Raji (cell line): Measurements from ENCODE around the gene LRFN4.

Experiments used
- POLR2A ChIP-seq: IDR thresholded peaks from 2 replicates; pipeline ENCODE4 v1.6.1; 2011; ENCODE audit warnings: low read depth, low read length, control low read depth; ENCODE audit not compliant: insufficient read depth

The LRFN4 gene

DNA sequence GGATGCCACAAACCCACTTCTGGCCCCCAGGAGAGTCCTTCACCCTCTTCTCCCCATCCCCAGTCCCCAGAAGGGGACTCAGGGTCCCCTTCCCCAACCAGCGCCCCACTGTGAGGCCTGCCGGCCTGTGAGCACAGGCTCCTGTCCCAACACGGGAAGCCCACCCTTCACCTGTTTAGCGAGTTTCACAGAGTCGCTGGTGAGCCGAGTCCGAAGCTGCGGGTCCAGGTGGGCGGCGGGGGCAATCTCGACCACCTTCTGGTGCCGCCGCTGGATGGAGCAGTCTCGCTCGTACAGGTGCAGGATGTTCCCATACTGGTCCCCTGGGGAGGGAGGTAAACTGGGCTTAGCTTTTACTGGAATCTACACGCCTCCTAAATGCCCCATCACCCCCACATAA, 13.3 kb downstream of the LRFN4 start:
- TF ChIP-seq POLR2A, result no peak

DNA sequence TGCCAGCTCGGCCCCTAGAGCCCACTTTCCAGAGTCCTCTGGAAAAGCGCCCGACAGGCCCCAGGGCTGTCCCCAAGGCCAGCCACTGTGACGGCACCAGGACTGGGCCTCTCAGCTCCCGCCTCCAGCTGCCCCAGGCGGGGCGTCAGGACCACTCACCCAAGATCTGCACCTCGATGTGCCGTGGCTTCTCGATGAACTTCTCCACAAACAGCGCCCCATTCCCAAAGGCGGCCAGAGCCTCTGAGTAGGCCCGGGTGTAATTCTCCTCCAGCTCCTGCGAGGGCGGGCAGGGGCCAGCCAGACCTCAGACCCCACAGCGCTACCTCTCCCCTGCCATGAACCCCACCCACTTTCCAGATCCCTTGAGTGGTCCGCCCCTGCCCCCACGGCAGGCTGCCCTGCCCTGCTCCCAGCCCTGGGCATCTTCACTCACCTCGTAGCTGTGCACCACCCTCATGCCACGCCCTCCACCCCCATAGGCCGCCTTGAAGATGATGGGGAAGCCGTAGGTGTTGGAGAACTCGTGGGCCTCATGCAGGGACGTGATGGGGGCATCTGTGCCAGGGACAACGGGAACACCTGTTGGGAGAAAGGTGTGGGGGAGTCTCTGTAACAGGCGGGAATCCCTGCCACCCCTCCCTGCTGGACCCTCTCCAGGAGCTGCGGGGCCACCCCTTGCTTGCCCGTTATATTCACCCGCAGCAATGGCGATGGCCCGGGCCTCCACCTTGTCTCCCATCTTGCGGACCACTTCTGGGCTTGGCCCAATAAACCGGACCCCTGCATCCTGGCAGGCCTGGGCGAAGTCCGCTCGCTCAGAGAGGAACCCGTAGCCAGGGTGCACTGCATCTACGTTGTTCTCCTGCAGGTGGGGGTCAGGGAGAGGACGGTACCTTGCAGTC, 14.0 kb downstream of the LRFN4 start:
- TF ChIP-seq POLR2A, result no peak

- TF ChIP-seq POLR2A, result no peak
Observed at GRCh38 chr11:66871521-66871901, 14.6 kb downstream of the LRFN4 start.

DNA sequence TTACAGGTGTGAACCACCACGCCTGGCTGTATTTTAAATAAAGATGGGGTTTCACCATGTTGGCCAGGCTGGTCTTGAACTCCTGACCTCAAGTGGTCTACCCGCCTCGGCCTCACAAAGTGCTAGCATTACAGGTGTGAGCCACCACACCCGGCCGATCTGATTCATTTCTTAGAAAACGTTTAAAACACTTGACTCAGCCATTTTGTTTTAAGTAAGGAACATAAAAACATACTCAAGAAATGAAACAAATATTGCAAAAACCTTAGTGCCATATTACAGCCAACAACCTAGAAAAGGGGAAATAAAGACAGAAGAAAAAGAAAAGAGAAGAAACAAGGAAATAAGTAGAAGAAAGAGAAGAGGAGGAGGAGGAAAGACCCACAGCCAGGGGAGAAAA, 17.4 kb downstream of the LRFN4 start:
- TF ChIP-seq POLR2A, result no peak

DNA sequence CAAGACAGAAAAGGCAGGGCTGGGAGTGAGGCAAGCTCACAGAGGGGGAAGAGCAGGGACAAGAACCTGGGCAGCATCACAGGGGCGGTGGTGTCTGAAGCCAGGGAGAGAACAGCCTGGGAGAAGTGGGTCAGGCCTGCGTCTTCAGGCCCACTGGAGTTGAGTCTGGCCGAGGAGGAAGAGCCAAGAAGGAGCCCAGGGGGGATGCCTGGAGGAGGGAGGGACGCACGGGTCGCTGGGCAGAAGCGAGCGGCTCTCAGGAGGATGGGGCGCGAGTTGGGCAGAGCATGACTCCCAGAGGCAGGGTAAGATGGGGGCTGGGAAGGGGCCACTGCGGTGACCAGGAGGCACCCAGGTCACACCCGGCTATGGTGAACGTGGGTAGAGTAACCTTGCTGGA, 18.5 kb downstream of the LRFN4 start:
- TF ChIP-seq POLR2A, result no peak

GRCh38 chr11:66877588-66878385, 20.9 kb downstream of the LRFN4 start:
- TF ChIP-seq POLR2A, result no peak

GRCh38 chr11:66878474-66878873, 21.6 kb downstream of the LRFN4 start:
- TF ChIP-seq POLR2A, result no peak

- no peak for TF ChIP-seq POLR2A
Observed at GRCh38 chr11:66879000-66879399, 22.1 kb downstream of the LRFN4 start.

DNA sequence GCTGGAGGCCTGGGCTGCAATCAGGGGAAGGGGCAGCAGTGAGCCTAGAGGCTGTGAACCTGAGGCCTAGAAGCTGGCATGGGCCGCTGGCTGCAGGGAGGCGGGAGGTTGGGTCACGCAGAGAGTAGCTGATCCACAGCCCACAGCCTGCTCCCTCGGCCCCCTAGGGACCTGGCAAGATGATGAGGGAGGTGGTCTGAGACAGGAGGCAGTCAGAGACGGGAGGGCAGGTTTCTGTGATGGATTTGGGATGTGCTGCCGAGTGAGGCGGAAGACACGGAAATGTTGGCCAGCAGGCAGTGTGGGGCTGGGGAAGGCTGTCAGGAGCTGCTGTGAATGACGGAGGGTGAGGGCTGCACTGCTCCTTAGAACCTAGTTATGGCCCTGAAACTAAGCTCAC, 22.7 kb downstream of the LRFN4 start:
- TF ChIP-seq POLR2A, result no peak

- TF ChIP-seq POLR2A, result no peak
Observed at GRCh38 chr11:66879999-66880398, 23.1 kb downstream of the LRFN4 start.

DNA sequence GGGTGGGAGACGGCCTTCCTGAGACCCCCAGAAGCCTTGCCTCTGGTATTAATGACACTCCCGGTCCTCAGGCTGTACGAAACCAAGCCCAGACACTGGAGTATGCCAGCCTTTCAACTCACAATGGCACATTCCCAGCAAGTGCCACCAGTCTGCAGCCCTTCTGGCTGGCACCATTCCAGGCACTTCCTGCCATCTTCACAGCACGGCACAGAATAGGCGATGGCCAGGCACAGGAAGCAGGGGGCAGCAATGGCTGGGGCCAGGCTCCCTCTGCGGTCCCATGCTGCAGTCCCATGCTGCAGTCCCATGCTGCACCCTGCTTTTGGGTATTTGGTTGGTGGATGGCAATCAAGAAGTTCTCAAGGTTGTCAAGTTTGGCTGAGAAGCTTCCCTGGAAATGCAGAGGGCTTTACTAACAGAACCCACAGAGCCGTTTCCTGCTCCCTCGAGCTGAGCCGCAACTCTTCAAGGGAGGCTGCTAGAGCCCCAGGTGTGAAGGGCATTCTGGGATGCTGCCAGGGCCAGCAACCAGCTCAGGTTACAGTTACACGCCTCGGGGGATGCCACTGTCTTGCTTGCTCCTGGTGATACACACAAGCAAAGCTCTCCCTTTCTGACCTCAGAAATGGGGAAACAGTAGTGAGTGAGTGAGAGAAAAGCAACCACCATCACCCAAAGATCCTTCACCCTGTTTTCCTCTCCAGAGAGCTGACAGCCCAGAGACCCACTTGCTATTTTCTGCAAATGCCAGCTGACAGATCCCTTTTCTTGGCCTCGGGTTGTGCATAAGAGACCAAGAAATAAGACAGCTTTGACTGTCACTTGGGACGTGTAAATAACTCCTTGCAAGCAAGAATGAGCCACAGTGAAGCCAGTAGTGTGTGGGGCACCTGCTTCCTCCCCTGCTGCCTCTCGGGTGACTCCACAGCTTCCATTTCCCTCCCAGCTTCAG, 23.9 kb downstream of the LRFN4 start:
- no peak for TF ChIP-seq POLR2A

- TF ChIP-seq POLR2A, result no peak
Observed at GRCh38 chr11:66881451-66881835, 24.6 kb downstream of the LRFN4 start.

DNA sequence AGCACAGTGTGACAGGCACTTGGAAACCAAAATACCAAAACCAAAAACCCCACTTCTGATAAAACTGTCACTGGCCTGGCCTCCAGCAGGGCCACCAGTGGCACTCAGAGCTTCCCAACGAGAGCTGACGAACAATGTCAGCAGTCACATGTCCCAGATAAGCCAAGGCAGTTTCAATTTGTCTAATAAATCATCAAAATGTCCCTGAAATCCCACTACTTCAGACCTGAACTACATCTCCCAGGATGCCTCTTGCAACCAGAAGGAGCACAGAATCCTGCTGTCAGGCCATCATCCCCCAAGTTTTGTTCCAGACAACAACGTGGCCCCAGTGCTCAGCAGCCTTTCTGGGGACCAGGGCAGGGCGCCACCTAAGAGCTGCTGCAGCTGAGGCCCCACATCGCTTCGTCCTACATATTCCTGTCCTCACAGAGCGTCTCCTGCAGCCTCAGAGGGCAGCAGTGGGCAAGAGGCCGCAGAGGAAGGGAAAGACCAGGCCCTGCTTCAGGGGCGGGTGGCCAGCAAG, 25.1 kb downstream of the LRFN4 start:
- no peak for TF ChIP-seq POLR2A

- no peak for TF ChIP-seq POLR2A
Observed at GRCh38 chr11:66882561-66883015, 25.7 kb downstream of the LRFN4 start.
